HepG2 (cell line): ENCODE measurements around the gene EIF2B1. TPM values are rescaled to one million over a fixed set of nuclear protein-coding genes. Genes with fewer than 3 reads are reported as not detected.

Experiments used
- ATAC-seq: fragments of 200-7000 bp; cut with Tn5 transposase; 3 replicates; pipeline ENCODE4 v1.9.1; 2020; ENCODE audit warnings: mild to moderate bottlenecking, moderate library complexity
- BruUV-seq: library from RNA; stranded (reverse); fragments of 400-500 nt; replicated peaks from 2 replicates; lab custom pipeline; 2021; lab: Mats Ljungman, UMichigan
- CTCF ChIA-PET: fragments of 300-600 bp; formaldehyde crosslinking; extraction: SDS; loops from one replicate; lab custom pipeline; 2021; ENCODE audit warnings: low total read pairs, inconsistent platforms, low intra/inter-chr PET ratio; lab: Yijun Ruan, JAX
- POLR2A ChIA-PET: fragments of 350-600 bp; sonication (Branson Sonifier 250); formaldehyde crosslinking; loops from one replicate; lab custom pipeline; 2020; ENCODE audit warnings: antibody characterized with exemption, inconsistent platforms; lab: Yijun Ruan, JAX
- DNase-seq: peaks from one replicate; pipeline ENCODE4 v3.0.0-alpha.2; 2015; ENCODE audit warnings: low spot score
- FAIRE-seq: peaks from 3 replicates; lab custom pipeline; 2011; peaks lifted over from hg19 to GRCh38; lab: Jason Lieb, UNC
- H2AFZ ChIP-seq: one replicate; pipeline ENCODE4 v1.6.1; 2011; ENCODE audit warnings: low read length, inconsistent platforms
- H3K27ac ChIP-seq: fragments of 300-600 bp; 3 replicates; pipeline ENCODE4 v1.8.0; 2011; ENCODE audit warnings: mixed run types, mild to moderate bottlenecking, mixed read lengths, low read length, inconsistent platforms; ENCODE audit not compliant: insufficient read depth; ENCODE audit errors: extremely low read length
- H3K27me3 ChIP-seq, 2 experiments: fragments of 200-600 bp in 1 of 2; 2 replicates in 1 of 2; 3 replicates in 1 of 2; pipeline versions ENCODE4 v1.6.0 to v1.8.0; 2011; ENCODE audit warnings: low read length in 2 of 2, mild to moderate bottlenecking in 2 of 2, moderate library complexity in 2 of 2, inconsistent platforms in 1 of 2; ENCODE audit not compliant: insufficient read depth in 2 of 2, control insufficient read depth in 1 of 2
- H3K36me3 ChIP-seq, 2 experiments: fragments of 200-600 bp in 1 of 2; replicated peaks in 1 of 2; 2 replicates in 1 of 2; 3 replicates in 1 of 2; pipeline versions ENCODE4 v1.5.1 to v1.8.0; 2011; ENCODE audit warnings: low read length in 2 of 2, inconsistent platforms in 1 of 2; ENCODE audit not compliant: insufficient read depth in 2 of 2, control insufficient read depth in 1 of 2
- H3K4me1 ChIP-seq: 2 replicates; pipeline ENCODE4 v1.5.1; 2012; ENCODE audit warnings: low read length, inconsistent platforms; ENCODE audit not compliant: insufficient read depth
- H3K4me2 ChIP-seq: 2 replicates; pipeline ENCODE4 v1.6.0; 2011; ENCODE audit warnings: low read depth, low read length, inconsistent platforms
- H3K4me3 ChIP-seq, 3 experiments: fragments of 200-600 bp in 1 of 3; sonication (generic), shearing (Covaris generic) in 1 of 3; replicated peaks in 1 of 3; 2 replicates each; pipeline ENCODE4 v1.5.1; 2011 to 2016; ENCODE audit warnings: low read length in 3 of 3, inconsistent platforms in 2 of 3, low read depth in 2 of 3, mild to moderate bottlenecking in 2 of 3, control low read depth in 1 of 3, mixed read lengths in 1 of 3; ENCODE audit not compliant: insufficient read depth in 1 of 3
- H3K79me2 ChIP-seq: one replicate; pipeline ENCODE4 v1.6.1; 2011; ENCODE audit warnings: low read length, inconsistent platforms; ENCODE audit not compliant: insufficient read depth
- H3K9ac ChIP-seq: 2 replicates; pipeline ENCODE4 v1.6.0; 2011; ENCODE audit warnings: mild to moderate bottlenecking, low read depth, low read length, inconsistent platforms; ENCODE audit not compliant: insufficient read depth
- H3K9me3 ChIP-seq: 2 replicates; pipeline ENCODE4 v1.5.1; 2012; ENCODE audit warnings: mild to moderate bottlenecking, low read length
- H4K20me1 ChIP-seq: 2 replicates; pipeline ENCODE4 v1.6.0; 2011; ENCODE audit warnings: inconsistent platforms, mild to moderate bottlenecking, low read length, moderate library complexity; ENCODE audit not compliant: insufficient read depth
- HOXA9 ChIP-seq: sonication (generic); formaldehyde crosslinking; IDR thresholded peaks from 2 replicates; pipeline ENCODE4 v1.8.1; 2022; ENCODE audit warnings: missing genetic modification reagents, mild to moderate bottlenecking, moderate library complexity, borderline replicate concordance
- POGZ ChIP-seq: sonication (generic); formaldehyde crosslinking; IDR thresholded peaks from 2 replicates; pipeline ENCODE4 v1.4.0; 2020; ENCODE audit warnings: mild to moderate bottlenecking, missing genetic modification reagents
- POLR2G ChIP-seq: fragments of 200-400 bp; formaldehyde crosslinking; IDR thresholded peaks from 2 replicates; pipeline ENCODE4 v1.6.1; 2018; ENCODE audit warnings: mild to moderate bottlenecking, low read depth, low read length, moderate library complexity
- RNF2 ChIP-seq: fragments of 450-650 bp; conservative IDR thresholded peaks from 2 replicates; pipeline ENCODE4 v1.6.1; 2016; ENCODE audit warnings: low read depth
- TOE1 ChIP-seq: sonication (generic); formaldehyde crosslinking; IDR thresholded peaks from 2 replicates; pipeline ENCODE4 v1.4.0; 2020; ENCODE audit warnings: mild to moderate bottlenecking, missing genetic modification reagents
- ZFAT ChIP-seq: sonication (generic); formaldehyde crosslinking; conservative IDR thresholded peaks from 2 replicates; pipeline ENCODE4 v1.8.1; 2023; ENCODE audit warnings: missing genetic modification reagents, inconsistent platforms
- ZNF121 ChIP-seq: sonication (generic); formaldehyde crosslinking; IDR thresholded peaks from 2 replicates; pipeline ENCODE4 v1.5.0; 2020; ENCODE audit warnings: mild to moderate bottlenecking, missing genetic modification reagents
- ZNF24 ChIP-seq: fragments of 450-650 bp; IDR thresholded peaks from 2 replicates; pipeline ENCODE4 v1.6.1; 2017; ENCODE audit warnings: antibody characterized with exemption, mild to moderate bottlenecking
- ZNF264 ChIP-seq: sonication (generic); formaldehyde crosslinking; IDR thresholded peaks from 2 replicates; pipeline ENCODE4 v1.4.0; 2020; ENCODE audit warnings: missing genetic modification reagents
- ZNF33B ChIP-seq: sonication (generic); formaldehyde crosslinking; IDR thresholded peaks from 2 replicates; pipeline ENCODE4 v1.5.1; 2020; ENCODE audit warnings: mild to moderate bottlenecking, missing genetic modification reagents
- ZNF598 ChIP-seq: sonication (generic); formaldehyde crosslinking; IDR thresholded peaks from 2 replicates; pipeline ENCODE4 v1.5.1; 2020; ENCODE audit warnings: mild to moderate bottlenecking, missing genetic modification reagents, borderline replicate concordance
- ZNF724P ChIP-seq: sonication (generic); formaldehyde crosslinking; IDR thresholded peaks from 2 replicates; pipeline ENCODE4 v1.8.0; 2022; ENCODE audit warnings: missing genetic modification reagents, borderline replicate concordance
- ZNF740 ChIP-seq: sonication (generic); formaldehyde crosslinking; IDR thresholded peaks from 2 replicates; pipeline ENCODE4 v1.4.0; 2020; ENCODE audit warnings: missing genetic modification reagents
- WGBS: methylation state at CpG from one replicate; pipeline ENCODE4 v1.1.6; 2017; ENCODE audit warnings: low lambda C conversion rate; 5-methylcytosine and 5-hydroxymethylcytosine counted together
- in situ Hi-C: cut with HindIII; loops from 2 replicates; pipeline ENCODE4 v1.10.0; 2017; ENCODE audit warnings: low pct_unique_long_range_greater_than_20kb; ENCODE audit not compliant: extremely low pct_ligation_motif_present
- intact Hi-C: fragments of 100-400 bp; cut with micrococcal nuclease; formaldehyde crosslinking; loops from one replicate; pipeline ENCODE4 v1.10.0; 2022; ENCODE audit not compliant: unreplicated experiment
- polyA plus RNA-seq, 8 experiments: library from polyadenylated mRNA; depleted of rRNA in 3 of 8; stranded (reverse) in 7 of 8; unstranded in 1 of 8; fragments of >200 nt; fragmentation: Illumina TruSeq in 4 of 8; extraction: Trizol in 4 of 8; gene quantifications; 2 replicates each; pipeline versions ENCODE4 v1.2.1 to v1.2.3, GENCODE V29; 2011 to 2016; ENCODE audit warnings: low read depth in 4 of 8, missing spikeins in 1 of 8, mixed read lengths in 1 of 8; ENCODE audit not compliant: insufficient read depth in 1 of 8
- total RNA-seq, 5 experiments: library from RNA; depleted of rRNA; stranded (reverse); fragments of >200 nt; fragmentation: Illumina TruSeq; extraction: Trizol; gene quantifications; 2 replicates each; pipeline ENCODE4 v1.2.3, GENCODE V29; 2016; ENCODE audit warnings: low read depth in 1 of 5
- TF ChIP-seq, protein P1 (sequence below): sonication (generic); formaldehyde crosslinking; IDR thresholded peaks from 2 replicates; pipeline ENCODE4 v1.5.0; 2020; ENCODE audit warnings: mild to moderate bottlenecking, missing genetic modification reagents, borderline replicate concordance
- TF ChIP-seq, protein P2 (sequence below): IDR thresholded peaks from 2 replicates; pipeline ENCODE4 v1.6.1; 2016
- TF ChIP-seq, protein P3 (sequence below): IDR thresholded peaks from 2 replicates; pipeline ENCODE4 v1.6.1; 2016; ENCODE audit warnings: mild to moderate bottlenecking
- TF ChIP-seq, protein P4 (sequence below): sonication (generic); formaldehyde crosslinking; IDR thresholded peaks from 2 replicates; pipeline ENCODE4 v1.5.0; 2020; ENCODE audit warnings: mild to moderate bottlenecking, low read depth, missing genetic modification reagents, borderline replicate concordance
- TF ChIP-seq, protein P5 (sequence below): sonication (generic); formaldehyde crosslinking; IDR thresholded peaks from 2 replicates; pipeline ENCODE4 v1.5.1; 2020; ENCODE audit warnings: missing genetic modification reagents, mild to moderate bottlenecking, borderline replicate concordance

The EIF2B1 gene
- total and polyA plus RNA-seq, 2 of the 13 experiments (the other 11 are each of a cell fraction or from before 2014, with no cell fraction given): 18.7 to 37.4 TPM

DNA sequence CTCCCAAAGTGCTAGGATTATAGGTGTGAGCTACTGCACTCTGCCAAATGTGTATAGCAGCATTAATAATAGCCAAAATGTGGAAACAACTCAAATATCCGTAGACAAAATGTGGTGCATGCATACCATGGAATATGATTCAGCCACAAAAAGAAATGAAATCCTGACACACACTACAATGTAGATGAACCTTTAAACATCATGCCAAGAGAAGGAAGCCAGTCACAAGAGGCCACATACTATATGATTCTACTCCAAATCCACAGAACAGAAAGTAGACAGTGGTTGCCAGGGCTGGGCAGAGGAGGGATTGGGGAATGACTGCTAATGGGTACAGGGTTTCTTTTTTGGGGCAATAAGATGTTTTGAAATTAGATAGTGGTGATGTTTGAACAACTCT is 56.9 kb downstream of the EIF2B1 start:
- CTCF ChIA-PET: no interaction called here
- TF ChIP-seq, protein P1, sequence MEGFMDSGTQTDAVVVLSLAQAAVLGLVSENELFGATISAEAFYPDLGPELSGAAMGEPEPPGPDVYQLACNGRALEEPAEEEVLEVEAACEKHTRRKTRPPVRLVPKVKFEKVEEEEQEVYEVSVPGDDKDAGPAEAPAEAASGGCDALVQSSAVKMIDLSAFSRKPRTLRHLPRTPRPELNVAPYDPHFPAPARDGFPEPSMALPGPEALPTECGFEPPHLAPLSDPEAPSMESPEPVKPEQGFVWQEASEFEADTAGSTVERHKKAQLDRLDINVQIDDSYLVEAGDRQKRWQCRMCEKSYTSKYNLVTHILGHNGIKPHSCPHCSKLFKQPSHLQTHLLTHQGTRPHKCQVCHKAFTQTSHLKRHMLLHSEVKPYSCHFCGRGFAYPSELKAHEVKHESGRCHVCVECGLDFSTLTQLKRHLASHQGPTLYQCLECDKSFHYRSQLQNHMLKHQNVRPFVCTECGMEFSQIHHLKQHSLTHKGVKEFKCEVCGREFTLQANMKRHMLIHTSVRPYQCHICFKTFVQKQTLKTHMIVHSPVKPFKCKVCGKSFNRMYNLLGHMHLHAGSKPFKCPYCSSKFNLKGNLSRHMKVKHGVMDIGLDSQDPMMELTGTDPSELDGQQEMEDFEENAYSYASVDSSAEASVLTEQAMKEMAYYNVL (CRISPR knock-in tag): no peak
- TF ChIP-seq, protein P2, sequence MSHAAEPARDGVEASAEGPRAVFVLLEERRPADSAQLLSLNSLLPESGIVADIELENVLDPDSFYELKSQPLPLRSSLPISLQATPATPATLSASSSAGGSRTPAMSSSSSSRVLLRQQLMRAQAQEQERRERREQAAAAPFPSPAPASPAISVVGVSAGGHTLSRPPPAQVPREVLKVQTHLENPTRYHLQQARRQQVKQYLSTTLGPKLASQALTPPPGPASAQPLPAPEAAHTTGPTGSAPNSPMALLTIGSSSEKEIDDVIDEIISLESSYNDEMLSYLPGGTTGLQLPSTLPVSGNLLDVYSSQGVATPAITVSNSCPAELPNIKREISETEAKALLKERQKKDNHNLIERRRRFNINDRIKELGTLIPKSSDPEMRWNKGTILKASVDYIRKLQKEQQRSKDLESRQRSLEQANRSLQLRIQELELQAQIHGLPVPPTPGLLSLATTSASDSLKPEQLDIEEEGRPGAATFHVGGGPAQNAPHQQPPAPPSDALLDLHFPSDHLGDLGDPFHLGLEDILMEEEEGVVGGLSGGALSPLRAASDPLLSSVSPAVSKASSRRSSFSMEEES (CRISPR knock-in tag): no peak
- no peak for TF ChIP-seq ZNF33B (CRISPR knock-in tag)
- TF ChIP-seq, protein P3, sequence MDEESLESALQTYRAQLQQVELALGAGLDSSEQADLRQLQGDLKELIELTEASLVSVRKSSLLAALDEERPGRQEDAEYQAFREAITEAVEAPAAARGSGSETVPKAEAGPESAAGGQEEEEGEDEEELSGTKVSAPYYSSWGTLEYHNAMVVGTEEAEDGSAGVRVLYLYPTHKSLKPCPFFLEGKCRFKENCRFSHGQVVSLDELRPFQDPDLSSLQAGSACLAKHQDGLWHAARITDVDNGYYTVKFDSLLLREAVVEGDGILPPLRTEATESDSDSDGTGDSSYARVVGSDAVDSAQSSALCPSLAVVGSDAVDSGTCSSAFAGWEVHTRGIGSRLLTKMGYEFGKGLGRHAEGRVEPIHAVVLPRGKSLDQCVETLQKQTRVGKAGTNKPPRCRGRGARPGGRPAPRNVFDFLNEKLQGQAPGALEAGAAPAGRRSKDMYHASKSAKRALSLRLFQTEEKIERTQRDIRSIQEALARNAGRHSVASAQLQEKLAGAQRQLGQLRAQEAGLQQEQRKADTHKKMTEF (CRISPR knock-in tag): no peak
- TF ChIP-seq ZNF121 (CRISPR knock-in tag): no peak
- TF ChIP-seq, protein P4, sequence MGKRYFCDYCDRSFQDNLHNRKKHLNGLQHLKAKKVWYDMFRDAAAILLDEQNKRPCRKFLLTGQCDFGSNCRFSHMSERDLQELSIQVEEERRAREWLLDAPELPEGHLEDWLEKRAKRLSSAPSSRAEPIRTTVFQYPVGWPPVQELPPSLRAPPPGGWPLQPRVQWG: no peak
- TF ChIP-seq TOE1: no peak
- no peak for TF ChIP-seq ZFAT (CRISPR knock-in tag)
- TF ChIP-seq POGZ (CRISPR knock-in tag): no peak
- TF ChIP-seq RNF2: no peak
- no peak for TF ChIP-seq ZNF598 (CRISPR knock-in tag)
- TF ChIP-seq ZNF740 (CRISPR knock-in tag): no peak
- TF ChIP-seq ZNF724P (CRISPR knock-in tag): no peak
- no peak for TF ChIP-seq ZNF24
- no peak for TF ChIP-seq POLR2G
- TF ChIP-seq HOXA9 (CRISPR knock-in tag): no peak
- TF ChIP-seq, protein P5, sequence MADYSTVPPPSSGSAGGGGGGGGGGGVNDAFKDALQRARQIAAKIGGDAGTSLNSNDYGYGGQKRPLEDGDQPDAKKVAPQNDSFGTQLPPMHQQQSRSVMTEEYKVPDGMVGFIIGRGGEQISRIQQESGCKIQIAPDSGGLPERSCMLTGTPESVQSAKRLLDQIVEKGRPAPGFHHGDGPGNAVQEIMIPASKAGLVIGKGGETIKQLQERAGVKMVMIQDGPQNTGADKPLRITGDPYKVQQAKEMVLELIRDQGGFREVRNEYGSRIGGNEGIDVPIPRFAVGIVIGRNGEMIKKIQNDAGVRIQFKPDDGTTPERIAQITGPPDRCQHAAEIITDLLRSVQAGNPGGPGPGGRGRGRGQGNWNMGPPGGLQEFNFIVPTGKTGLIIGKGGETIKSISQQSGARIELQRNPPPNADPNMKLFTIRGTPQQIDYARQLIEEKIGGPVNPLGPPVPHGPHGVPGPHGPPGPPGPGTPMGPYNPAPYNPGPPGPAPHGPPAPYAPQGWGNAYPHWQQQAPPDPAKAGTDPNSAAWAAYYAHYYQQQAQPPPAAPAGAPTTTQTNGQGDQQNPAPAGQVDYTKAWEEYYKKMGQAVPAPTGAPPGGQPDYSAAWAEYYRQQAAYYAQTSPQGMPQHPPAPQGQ (CRISPR knock-in tag): no peak
- TF ChIP-seq ZNF264 (CRISPR knock-in tag): no peak

More for the DNA sequence above, 56.9 kb downstream of the EIF2B1 start:
- in situ Hi-C loops (no loop called here), intact Hi-C loops (no loop called here)
- Histone ChIP-seq H3K27me3 (no peaks in the 10 kb centered on the region), H3K4me3 (no peak overlapping the region), H3K4me1 (0 out of 2 replicates have a peak, but pooled peaks cover 4% of the 10 kb centered on the region), H3K4me2 (no peak overlapping the region), H3K9me3 (no peaks in the 10 kb centered on the region), H3K27ac (no peak overlapping the region), H2AFZ (no peak overlapping the region), H3K9ac (no peak overlapping the region), H3K79me2 (no peaks in the 10 kb centered on the region), H4K20me1 (no peaks in the 10 kb centered on the region), H3K36me3 (no peaks in the 10 kb centered on the region)
- DNase-seq: no peak
- no peak for FAIRE-seq
- BruUV-seq: no TSS peak
- 95% methylated on average over 1 of the region's 1 CpG for WGBS
- no peak for ATAC-seq
- POLR2A ChIA-PET: interaction anchor here (1.8 kb wide), 1 partner anchor 7 kb away, joined by 4 read pairs; the partner anchor contains the start of gene TMED2
